Liver (tissue), 9 donors: ENCODE measurements around the gene NSL1. TPM values are rescaled to one million over a fixed set of nuclear protein-coding genes. Genes with fewer than 3 reads are reported as not detected.
A peak's percentile ranks its signal among the peaks of the same experiment; 100 is the strongest.

Experiments
- DNase-seq: peaks from one replicate; pipeline ENCODE4 v3.0.0-alpha.2; 2017; ENCODE audit warnings: low spot score
- H3K27ac ChIP-seq, 2 donors: one replicate each; pipeline ENCODE4 v1.7.0; 2013; ENCODE audit warnings: inconsistent platforms in 2 of 2, low read length in 2 of 2, control low read depth in 1 of 2, low read depth in 1 of 2, mild to moderate bottlenecking in 1 of 2
- H3K27me3 ChIP-seq, 4 donors: one replicate each; pipeline versions ENCODE4 v1.6.1 to v1.7.0; 2013; ENCODE audit warnings: low read length in 3 of 4, inconsistent platforms in 1 of 4, mild to moderate bottlenecking in 1 of 4, moderate library complexity in 1 of 4; ENCODE audit not compliant: control insufficient read depth in 4 of 4, insufficient read depth in 4 of 4
- H3K36me3 ChIP-seq, 4 donors: one replicate each; pipeline versions ENCODE4 v1.6.1 to v1.7.0; 2013; ENCODE audit warnings: low read length in 3 of 4, mild to moderate bottlenecking in 3 of 4, low read depth in 1 of 4, moderate library complexity in 1 of 4; ENCODE audit not compliant: control insufficient read depth in 4 of 4, insufficient read depth in 3 of 4
- H3K4me1 ChIP-seq, 4 donors: one replicate each; pipeline versions ENCODE4 v1.6.1 to v1.7.0; 2013; ENCODE audit warnings: low read length in 3 of 4, mild to moderate bottlenecking in 3 of 4, moderate library complexity in 1 of 4; ENCODE audit not compliant: control insufficient read depth in 4 of 4, insufficient read depth in 4 of 4
- H3K4me3 ChIP-seq, 3 donors: one replicate each; pipeline versions ENCODE4 v1.6.1 to v1.7.0; 2013; ENCODE audit warnings: low read length in 3 of 3, control low read depth in 1 of 3, low read depth in 1 of 3, mild to moderate bottlenecking in 1 of 3
- H3K9ac ChIP-seq, 2 donors: one replicate each; pipeline ENCODE4 v1.7.0; 2013; ENCODE audit warnings: low read length in 2 of 2, mild to moderate bottlenecking in 2 of 2, moderate library complexity in 2 of 2, control low read depth in 1 of 2, low read depth in 1 of 2
- H3K9me3 ChIP-seq, 4 donors: one replicate each; pipeline versions ENCODE4 v1.6.1 to v1.7.0; 2013; ENCODE audit warnings: low read length in 3 of 4; ENCODE audit not compliant: control insufficient read depth in 4 of 4
- EGR1 ChIP-seq, 2 donors: IDR thresholded peaks; 2 replicates each; pipeline ENCODE4 v1.6.1; 2016 to 2018; ENCODE audit warnings: antibody characterized with exemption in 2 of 2, low read depth in 2 of 2
- FOXA1 ChIP-seq: IDR thresholded peaks from 2 replicates; pipeline ENCODE4 v1.6.1; 2016; ENCODE audit warnings: antibody characterized with exemption
- FOXA2 ChIP-seq: IDR thresholded peaks from 2 replicates; pipeline ENCODE4 v1.6.1; 2016; ENCODE audit warnings: antibody characterized with exemption
- HNF4A ChIP-seq, 2 donors: conservative IDR thresholded peaks; 2 replicates each; pipeline ENCODE4 v1.6.1; 2016; ENCODE audit warnings: antibody characterized with exemption in 2 of 2, mild to moderate bottlenecking in 2 of 2
- HNF4G ChIP-seq: IDR thresholded peaks from 2 replicates; pipeline ENCODE4 v1.6.1; 2016; ENCODE audit warnings: antibody characterized with exemption
- JUND ChIP-seq, 2 donors: IDR thresholded peaks; 2 replicates each; pipeline ENCODE4 v1.6.1; 2016; ENCODE audit warnings: antibody characterized with exemption in 2 of 2
- NR2F2 ChIP-seq: IDR thresholded peaks from 2 replicates; pipeline ENCODE4 v1.6.1; 2016; ENCODE audit warnings: antibody characterized with exemption
- RAD21 ChIP-seq, 2 donors: IDR thresholded peaks; 2 replicates each; pipeline ENCODE4 v1.6.1; 2016; ENCODE audit warnings: antibody characterized with exemption in 2 of 2, mild to moderate bottlenecking in 2 of 2
- RXRA ChIP-seq, 2 donors: IDR thresholded peaks; 2 replicates each; pipeline ENCODE4 v1.6.1; 2017 to 2018; ENCODE audit warnings: antibody characterized with exemption in 2 of 2, mild to moderate bottlenecking in 1 of 2
- SP1 ChIP-seq: IDR thresholded peaks from 2 replicates; pipeline ENCODE4 v1.6.1; 2018; ENCODE audit warnings: antibody characterized with exemption, mild to moderate bottlenecking
- TAF1 ChIP-seq: conservative IDR thresholded peaks from 2 replicates; pipeline ENCODE4 v1.6.1; 2016; ENCODE audit warnings: antibody characterized with exemption, mild to moderate bottlenecking
- YY1 ChIP-seq: IDR thresholded peaks from 2 replicates; pipeline ENCODE4 v1.6.1; 2016; ENCODE audit warnings: antibody characterized with exemption, mild to moderate bottlenecking
- WGBS: extraction: QIAGEN DNeasy Blood & Tissue Kit; methylation state at CpG from one replicate; pipeline ENCODE4 v1.1.7; 2013; 5-methylcytosine and 5-hydroxymethylcytosine counted together
- polyA plus RNA-seq, 2 donors: library from polyadenylated mRNA; stranded (reverse) in 1 of 2; unstranded in 1 of 2; fragments of 200-250 nt in 1 of 2; fragments of >200 nt in 1 of 2; fragmentation: Nextera tagmentation in 1 of 2; extraction: Ambion mirVana in 1 of 2; gene quantifications; one replicate each; pipeline versions ENCODE4 v1.2.1 to v1.2.3, GENCODE V29; 2013 to 2015
- total RNA-seq, 2 donors: library from RNA; depleted of rRNA; stranded (reverse); fragments of >200 nt; gene quantifications; one replicate each; pipeline ENCODE4 v1.2.3, GENCODE V29; 2014
- TF ChIP-seq, protein P1 (sequence below): IDR thresholded peaks from 2 replicates; pipeline ENCODE4 v1.6.1; 2016; ENCODE audit warnings: antibody characterized with exemption
- TF ChIP-seq, protein P2 (sequence below): IDR thresholded peaks from 2 replicates; pipeline ENCODE4 v1.6.1; 2016; ENCODE audit warnings: antibody characterized with exemption
- TF ChIP-seq, protein P3 (sequence below): IDR thresholded peaks from 2 replicates; pipeline ENCODE4 v1.6.1; 2016; ENCODE audit warnings: antibody characterized with exemption, mild to moderate bottlenecking
- TF ChIP-seq, protein P4 (sequence below): IDR thresholded peaks from 2 replicates; pipeline ENCODE4 v1.6.1; 2016; ENCODE audit warnings: antibody characterized with exemption
- TF ChIP-seq, protein P5 (sequence below): fragments of 150-350 bp; IDR thresholded peaks from 2 replicates; pipeline ENCODE4 v1.5.1; 2017; ENCODE audit warnings: improper control_type of control experiment, low read depth, low read length; ENCODE audit not compliant: missing input control
- donor health status: healthy.
- donor health status: healthy.
- donor health status: healthy.
- donor health status: healthy.
- donor health status: healthy.

Gene NSL1
- total and polyA plus RNA-seq, 4 donors = 17.2 to 31.3 (median 18.7) TPM

DNA sequence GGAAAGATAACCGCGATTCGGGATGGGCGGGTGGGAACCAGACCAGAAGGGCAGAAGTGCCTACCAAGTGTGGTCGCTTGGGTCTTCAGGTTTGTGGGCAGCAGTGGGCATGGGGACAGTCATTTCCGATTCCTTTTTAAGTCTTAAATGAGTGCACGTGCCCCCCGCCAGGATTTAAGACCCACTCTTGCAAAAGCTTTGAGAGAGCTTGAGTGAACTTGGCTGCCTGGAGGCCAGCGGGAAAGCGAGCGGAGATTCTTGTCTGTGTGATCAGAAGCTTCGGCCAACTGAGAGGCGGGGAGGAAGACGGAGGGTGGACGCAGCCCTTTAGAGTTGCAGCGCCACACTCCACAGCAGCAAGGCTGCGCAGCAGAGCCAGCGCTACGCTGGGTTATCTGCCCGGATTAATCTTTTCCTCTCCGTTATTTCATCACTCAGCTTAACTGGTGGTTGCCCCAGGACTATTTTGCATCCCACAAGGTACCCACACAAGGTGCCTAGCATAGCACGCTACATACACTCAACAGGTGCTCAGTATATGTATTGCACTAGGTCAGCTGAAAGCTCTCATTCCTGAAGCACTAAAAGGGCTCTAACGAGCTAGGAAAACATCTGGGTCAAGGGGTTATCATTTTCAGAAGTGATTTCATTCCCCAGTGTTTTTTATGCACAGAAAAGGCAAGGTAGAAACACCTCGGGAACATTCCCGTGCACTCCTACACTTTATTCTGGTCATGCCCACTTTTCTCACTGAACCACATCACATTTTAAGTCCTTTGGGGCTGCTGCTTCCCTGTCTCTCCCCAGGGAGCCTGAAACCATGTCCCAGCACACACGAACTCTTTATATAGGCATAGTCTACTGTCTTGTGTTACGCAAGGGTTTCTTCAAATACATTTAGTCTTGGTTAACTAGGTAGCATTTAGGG is 90.4 kb downstream of the NSL1 start:
- Histone ChIP-seq H3K9ac (peak overlapping the region in 1 of 2 donors; percentile 41), H3K9me3 (no peaks in the 10 kb centered on the region), H3K36me3 (no peaks in the 10 kb centered on the region), H3K27ac (peak overlapping the region in 1 of 2 donors; percentile 58), H3K27me3 (peaks cover 0 to 10% (median 4%) of the 10 kb centered on the region in 4 donors), H3K4me1 (peaks cover 13 to 26% (median 19%) of the 10 kb centered on the region in 4 donors), H3K4me3 (peak overlapping the region in 2 of 3 donors; percentile 46 to 62)
- DNase-seq = no peak
- 10% methylated on average over 27 of the region's 27 CpGs for WGBS
- TF ChIP-seq, protein P1, sequence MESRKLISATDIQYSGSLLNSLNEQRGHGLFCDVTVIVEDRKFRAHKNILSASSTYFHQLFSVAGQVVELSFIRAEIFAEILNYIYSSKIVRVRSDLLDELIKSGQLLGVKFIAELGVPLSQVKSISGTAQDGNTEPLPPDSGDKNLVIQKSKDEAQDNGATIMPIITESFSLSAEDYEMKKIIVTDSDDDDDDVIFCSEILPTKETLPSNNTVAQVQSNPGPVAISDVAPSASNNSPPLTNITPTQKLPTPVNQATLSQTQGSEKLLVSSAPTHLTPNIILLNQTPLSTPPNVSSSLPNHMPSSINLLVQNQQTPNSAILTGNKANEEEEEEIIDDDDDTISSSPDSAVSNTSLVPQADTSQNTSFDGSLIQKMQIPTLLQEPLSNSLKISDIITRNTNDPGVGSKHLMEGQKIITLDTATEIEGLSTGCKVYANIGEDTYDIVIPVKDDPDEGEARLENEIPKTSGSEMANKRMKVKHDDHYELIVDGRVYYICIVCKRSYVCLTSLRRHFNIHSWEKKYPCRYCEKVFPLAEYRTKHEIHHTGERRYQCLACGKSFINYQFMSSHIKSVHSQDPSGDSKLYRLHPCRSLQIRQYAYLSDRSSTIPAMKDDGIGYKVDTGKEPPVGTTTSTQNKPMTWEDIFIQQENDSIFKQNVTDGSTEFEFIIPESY = no peak
- no peak for TF ChIP-seq FOXA1
- TF ChIP-seq, protein P2, sequence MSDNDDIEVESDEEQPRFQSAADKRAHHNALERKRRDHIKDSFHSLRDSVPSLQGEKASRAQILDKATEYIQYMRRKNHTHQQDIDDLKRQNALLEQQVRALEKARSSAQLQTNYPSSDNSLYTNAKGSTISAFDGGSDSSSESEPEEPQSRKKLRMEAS = no peak
- TF ChIP-seq, protein P3, sequence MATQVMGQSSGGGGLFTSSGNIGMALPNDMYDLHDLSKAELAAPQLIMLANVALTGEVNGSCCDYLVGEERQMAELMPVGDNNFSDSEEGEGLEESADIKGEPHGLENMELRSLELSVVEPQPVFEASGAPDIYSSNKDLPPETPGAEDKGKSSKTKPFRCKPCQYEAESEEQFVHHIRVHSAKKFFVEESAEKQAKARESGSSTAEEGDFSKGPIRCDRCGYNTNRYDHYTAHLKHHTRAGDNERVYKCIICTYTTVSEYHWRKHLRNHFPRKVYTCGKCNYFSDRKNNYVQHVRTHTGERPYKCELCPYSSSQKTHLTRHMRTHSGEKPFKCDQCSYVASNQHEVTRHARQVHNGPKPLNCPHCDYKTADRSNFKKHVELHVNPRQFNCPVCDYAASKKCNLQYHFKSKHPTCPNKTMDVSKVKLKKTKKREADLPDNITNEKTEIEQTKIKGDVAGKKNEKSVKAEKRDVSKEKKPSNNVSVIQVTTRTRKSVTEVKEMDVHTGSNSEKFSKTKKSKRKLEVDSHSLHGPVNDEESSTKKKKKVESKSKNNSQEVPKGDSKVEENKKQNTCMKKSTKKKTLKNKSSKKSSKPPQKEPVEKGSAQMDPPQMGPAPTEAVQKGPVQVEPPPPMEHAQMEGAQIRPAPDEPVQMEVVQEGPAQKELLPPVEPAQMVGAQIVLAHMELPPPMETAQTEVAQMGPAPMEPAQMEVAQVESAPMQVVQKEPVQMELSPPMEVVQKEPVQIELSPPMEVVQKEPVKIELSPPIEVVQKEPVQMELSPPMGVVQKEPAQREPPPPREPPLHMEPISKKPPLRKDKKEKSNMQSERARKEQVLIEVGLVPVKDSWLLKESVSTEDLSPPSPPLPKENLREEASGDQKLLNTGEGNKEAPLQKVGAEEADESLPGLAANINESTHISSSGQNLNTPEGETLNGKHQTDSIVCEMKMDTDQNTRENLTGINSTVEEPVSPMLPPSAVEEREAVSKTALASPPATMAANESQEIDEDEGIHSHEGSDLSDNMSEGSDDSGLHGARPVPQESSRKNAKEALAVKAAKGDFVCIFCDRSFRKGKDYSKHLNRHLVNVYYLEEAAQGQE = no peak
- TF ChIP-seq JUND (IDR thresholded peaks at IDR 0.05) = no peak
- TF ChIP-seq, protein P4, sequence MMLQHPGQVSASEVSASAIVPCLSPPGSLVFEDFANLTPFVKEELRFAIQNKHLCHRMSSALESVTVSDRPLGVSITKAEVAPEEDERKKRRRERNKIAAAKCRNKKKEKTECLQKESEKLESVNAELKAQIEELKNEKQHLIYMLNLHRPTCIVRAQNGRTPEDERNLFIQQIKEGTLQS = no peak
- TF ChIP-seq RXRA (IDR thresholded peaks at IDR 0.05) = no peak
- no peak for TF ChIP-seq RAD21 (IDR thresholded peaks at IDR 0.05)
- TF ChIP-seq HNF4G = no peak
- TF ChIP-seq HNF4A (conservative IDR thresholded peaks at IDR 0.05) = no peak
- no peak for TF ChIP-seq SP1
- TF ChIP-seq, protein P5, sequence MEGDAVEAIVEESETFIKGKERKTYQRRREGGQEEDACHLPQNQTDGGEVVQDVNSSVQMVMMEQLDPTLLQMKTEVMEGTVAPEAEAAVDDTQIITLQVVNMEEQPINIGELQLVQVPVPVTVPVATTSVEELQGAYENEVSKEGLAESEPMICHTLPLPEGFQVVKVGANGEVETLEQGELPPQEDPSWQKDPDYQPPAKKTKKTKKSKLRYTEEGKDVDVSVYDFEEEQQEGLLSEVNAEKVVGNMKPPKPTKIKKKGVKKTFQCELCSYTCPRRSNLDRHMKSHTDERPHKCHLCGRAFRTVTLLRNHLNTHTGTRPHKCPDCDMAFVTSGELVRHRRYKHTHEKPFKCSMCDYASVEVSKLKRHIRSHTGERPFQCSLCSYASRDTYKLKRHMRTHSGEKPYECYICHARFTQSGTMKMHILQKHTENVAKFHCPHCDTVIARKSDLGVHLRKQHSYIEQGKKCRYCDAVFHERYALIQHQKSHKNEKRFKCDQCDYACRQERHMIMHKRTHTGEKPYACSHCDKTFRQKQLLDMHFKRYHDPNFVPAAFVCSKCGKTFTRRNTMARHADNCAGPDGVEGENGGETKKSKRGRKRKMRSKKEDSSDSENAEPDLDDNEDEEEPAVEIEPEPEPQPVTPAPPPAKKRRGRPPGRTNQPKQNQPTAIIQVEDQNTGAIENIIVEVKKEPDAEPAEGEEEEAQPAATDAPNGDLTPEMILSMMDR = no peak
- TF ChIP-seq NR2F2 = no peak
- TF ChIP-seq TAF1 = no peak
- no peak for TF ChIP-seq YY1
- no peak for TF ChIP-seq EGR1 (IDR thresholded peaks at IDR 0.05; ENCODE audit: low read depth in 2 of 2)
- TF ChIP-seq FOXA2 = no peak
